ENCODE measurements around the gene INSIG2. TPM values are rescaled to one million over a fixed set of nuclear protein-coding genes. Genes with fewer than 3 reads are reported as not detected.

The INSIG2 gene
- total RNA-seq, 1 experiment from 2014 or later, result 10.7 TPM

- H3K27ac Mint-ChIP-seq, result no peak overlapping the region
- POLR2A ChIA-PET, result no interaction called here
- CTCF ChIA-PET, result interaction anchor here (0.5 to 3.1 kb wide), 4 partner anchors 11 to 955 kb away, joined by 3 to 19 read pairs (median 3); no protein-coding TSS in a partner anchor
- H3K9me3 Mint-ChIP-seq, result no peaks in the 10 kb centered on the region
- ATAC-seq (no peak), DNase-seq (ENCODE audit: low spot score) (no peak)
- no peak for TF ChIP-seq GABPB1 (CRISPR knock-in tag; IDR thresholded peaks at IDR 0.05)
- TF ChIP-seq ZNF232 (CRISPR knock-in tag; IDR thresholded peaks at IDR 0.05), result no peak
- TF ChIP-seq NR1H2 (CRISPR knock-in tag; IDR thresholded peaks at IDR 0.05), result no peak
- TF ChIP-seq FOXJ3 (CRISPR knock-in tag; IDR thresholded peaks at IDR 0.05; ENCODE audit: borderline replicate concordance), result no peak
- TF ChIP-seq GTF2I (CRISPR knock-in tag; conservative IDR thresholded peaks at IDR 0.05), result no peak
- TF ChIP-seq E2F4 (CRISPR knock-in tag; IDR thresholded peaks at IDR 0.05; ENCODE audit: borderline replicate concordance, low read depth), result no peak
- no peak for TF ChIP-seq NFYB (CRISPR knock-in tag; conservative IDR thresholded peaks at IDR 0.05; ENCODE audit: low read depth)
- TF ChIP-seq ZNF396 (CRISPR knock-in tag; IDR thresholded peaks at IDR 0.05; ENCODE audit: borderline replicate concordance), result no peak
- TF ChIP-seq USF1 (CRISPR knock-in tag; IDR thresholded peaks at IDR 0.05), result no peak
- TF ChIP-seq ARID4B (CRISPR knock-in tag; IDR thresholded peaks at IDR 0.05; ENCODE audit: borderline replicate concordance), result no peak
- no peak for TF ChIP-seq SP1 (CRISPR knock-in tag; conservative IDR thresholded peaks at IDR 0.05)
- TF ChIP-seq ZNF512 (CRISPR knock-in tag; IDR thresholded peaks at IDR 0.05; ENCODE audit: borderline replicate concordance), result no peak
- no peak for TF ChIP-seq MLX (CRISPR knock-in tag; IDR thresholded peaks at IDR 0.05)
- H3K36me3 Mint-ChIP-seq, result no peaks in the 10 kb centered on the region
- peaks cover 2% of the 10 kb centered on the region; the same call in 1 of the 2 replicates for H3K4me1 Mint-ChIP-seq
- no peak overlapping the region for H3K4me3 Mint-ChIP-seq
- no peaks in the 10 kb centered on the region for H3K27me3 Mint-ChIP-seq (ENCODE audit: low read depth)
Observed at GRCh38 chr2:118056801-118057200, 31.5 kb upstream of the INSIG2 start.

GRCh38 chr2:118058951-118059350, 29.3 kb upstream of the INSIG2 start:
- ChIA-PET POLR2A (no interaction called here), CTCF (interaction anchor here (1.2 to 1.4 kb wide), 2 partner anchors 12 to 26 kb away, joined by 3 to 7 read pairs; no protein-coding TSS in a partner anchor)
- H3K9me3 Mint-ChIP-seq, result no peaks in the 10 kb centered on the region
- TF ChIP-seq ZNF416 (CRISPR knock-in tag; IDR thresholded peaks at IDR 0.05) (no peak), ZBTB43 (CRISPR knock-in tag; IDR thresholded peaks at IDR 0.05) (no peak), ZNF532 (CRISPR knock-in tag; IDR thresholded peaks at IDR 0.05; ENCODE audit: borderline replicate concordance) (no peak), CDX4 (CRISPR knock-in tag; IDR thresholded peaks at IDR 0.05; ENCODE audit: borderline replicate concordance) (no peak), USF1 (CRISPR knock-in tag; IDR thresholded peaks at IDR 0.05) (no peak), SOX15 (CRISPR knock-in tag; IDR thresholded peaks at IDR 0.05) (no peak), NFE2L1 (CRISPR knock-in tag; IDR thresholded peaks at IDR 0.05) (no peak)
- no peak overlapping the region for H3K4me3 Mint-ChIP-seq
- peaks cover 2% of the 10 kb centered on the region; the same call in 1 of the 2 replicates for H3K4me1 Mint-ChIP-seq
- ATAC-seq, result no peak
- DNase-seq (ENCODE audit: low spot score), result no peak
- no peaks in the 10 kb centered on the region; the same call in 1 of the 2 replicates for H3K27me3 Mint-ChIP-seq (ENCODE audit: low read depth)
- H3K27ac Mint-ChIP-seq, result no peak overlapping the region
- no peaks in the 10 kb centered on the region for H3K36me3 Mint-ChIP-seq

All from WTC11 (cell line).